DMS153 treated with DMSO at 0.1 percent for 48 hours (cell line): ENCODE results near the gene IRF4.

Source experiments
- DNase-seq: peaks from one replicate; lab custom pipeline; 2025; ENCODE audit not compliant: unreplicated experiment; lab: John Stamatoyannopoulos, UW

IRF4 gene

DNA sequence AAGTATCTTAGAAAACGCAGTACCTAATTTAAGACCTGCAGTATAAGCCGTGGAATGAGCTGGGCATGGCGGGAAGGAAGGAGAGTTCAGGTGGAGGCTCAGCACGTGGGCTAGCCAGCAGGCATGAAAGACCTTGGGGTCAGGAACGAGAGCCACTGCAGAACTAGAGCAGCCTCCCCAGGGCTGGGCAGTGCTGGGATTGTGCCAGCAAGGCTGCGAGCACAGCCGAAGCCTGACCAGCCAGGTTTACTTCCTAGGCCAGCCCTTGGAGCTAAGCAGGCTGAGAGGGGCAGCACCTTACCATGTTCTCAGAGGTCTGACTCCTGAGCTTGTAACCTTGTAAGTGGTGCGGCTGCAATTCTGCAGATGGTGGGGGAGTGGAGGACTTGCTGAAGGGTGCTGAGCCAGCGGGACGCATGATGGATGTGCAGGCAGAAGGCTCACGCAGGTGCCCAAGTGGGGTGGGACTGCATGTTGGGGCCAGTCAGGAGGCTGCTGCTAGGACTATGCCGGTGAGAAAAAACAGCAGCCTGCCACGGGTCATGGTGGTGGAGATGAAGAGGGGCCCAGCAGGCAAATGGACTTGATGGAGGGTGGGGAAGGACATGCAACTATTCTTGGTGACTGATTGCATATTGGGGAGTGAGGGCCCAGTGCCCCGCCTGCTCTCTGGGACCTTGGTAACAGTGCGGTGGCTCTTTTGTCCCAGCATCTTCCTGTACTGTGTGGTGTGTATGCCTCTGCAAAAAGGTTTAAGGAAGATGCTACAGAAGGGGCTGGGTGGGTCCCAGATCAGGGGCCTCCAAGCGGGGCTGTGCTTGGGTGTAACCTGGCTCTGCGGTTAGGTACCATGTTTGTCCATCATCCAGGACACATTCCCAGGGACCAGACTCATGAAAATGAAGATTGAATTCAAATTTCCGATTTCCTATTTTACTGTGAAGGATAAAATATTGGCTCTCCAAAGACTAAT is 37.6 kb upstream of the IRF4 start:
- DNase-seq, result no peak

DNA sequence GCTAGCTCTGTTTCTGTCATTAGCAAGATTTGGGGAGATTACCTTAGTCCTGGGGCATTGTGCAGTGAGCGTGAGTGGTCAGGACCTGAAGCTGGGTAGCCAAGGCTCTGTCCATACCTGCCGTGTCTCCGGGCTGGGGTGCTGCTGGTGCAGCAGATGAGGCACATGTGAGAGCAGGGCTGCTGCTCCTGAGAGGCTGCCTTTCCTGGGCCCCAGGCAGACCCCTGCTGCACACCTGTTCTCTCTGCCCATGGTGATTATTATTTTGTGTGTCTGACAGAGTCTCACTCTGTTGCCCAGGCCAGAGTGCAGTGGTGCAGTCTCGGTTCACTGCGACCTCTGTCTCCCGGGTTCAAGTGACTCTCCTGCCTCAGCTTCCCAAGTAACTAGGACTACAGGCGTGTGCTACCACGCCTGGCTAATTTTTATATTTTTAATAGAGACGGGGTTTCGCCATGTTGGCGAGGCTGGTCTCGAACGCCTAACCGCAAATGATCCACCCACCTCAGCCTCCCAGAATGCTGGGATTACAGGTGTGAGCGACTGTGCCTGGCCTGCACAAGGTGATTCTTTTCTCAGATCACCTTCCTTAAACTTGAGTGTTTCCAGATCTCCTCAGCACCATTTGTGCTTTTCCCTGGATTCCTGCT is 36.8 kb upstream of the IRF4 start:
- DNase-seq, result no peak

DNA sequence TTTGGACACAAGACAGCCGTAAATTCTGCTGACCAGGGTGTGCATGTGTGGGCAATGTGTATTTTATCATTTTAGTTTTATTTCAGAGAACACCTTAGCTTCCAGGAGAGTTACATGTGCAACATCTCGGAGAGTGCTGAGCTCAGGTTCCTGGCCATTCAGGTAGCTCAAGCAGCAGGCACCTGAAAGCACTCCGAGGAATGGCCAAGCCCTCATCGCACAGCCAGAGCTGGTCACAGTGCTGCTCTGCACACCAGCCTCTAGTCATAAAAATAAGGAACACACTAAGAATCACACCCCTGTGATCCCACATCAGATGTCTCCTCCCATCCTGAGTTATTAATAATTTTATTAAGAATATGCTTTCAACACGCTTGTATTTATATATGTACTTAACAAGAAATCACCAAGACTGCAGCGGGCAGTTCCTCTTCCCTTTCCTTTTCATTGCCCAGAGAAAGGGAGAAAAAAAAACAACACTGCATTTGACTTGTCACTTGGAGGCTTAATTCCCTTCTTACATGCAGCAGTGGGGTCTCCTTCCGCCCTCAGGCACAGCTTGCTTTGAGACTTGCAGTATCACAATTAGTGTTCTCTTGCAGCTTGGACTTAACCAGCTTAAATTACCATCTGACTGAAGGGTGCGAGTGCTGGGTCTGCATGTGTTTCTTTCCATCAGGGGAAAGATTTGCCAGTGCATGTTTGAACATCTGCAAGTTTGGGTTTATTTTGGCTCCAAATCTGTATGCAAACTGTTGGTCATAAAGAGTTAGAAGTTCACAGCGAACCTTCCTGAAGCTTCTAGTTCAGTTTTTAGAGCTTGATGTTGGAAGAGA is 36.0 kb upstream of the IRF4 start:
- DNase-seq, result no peak

DNA sequence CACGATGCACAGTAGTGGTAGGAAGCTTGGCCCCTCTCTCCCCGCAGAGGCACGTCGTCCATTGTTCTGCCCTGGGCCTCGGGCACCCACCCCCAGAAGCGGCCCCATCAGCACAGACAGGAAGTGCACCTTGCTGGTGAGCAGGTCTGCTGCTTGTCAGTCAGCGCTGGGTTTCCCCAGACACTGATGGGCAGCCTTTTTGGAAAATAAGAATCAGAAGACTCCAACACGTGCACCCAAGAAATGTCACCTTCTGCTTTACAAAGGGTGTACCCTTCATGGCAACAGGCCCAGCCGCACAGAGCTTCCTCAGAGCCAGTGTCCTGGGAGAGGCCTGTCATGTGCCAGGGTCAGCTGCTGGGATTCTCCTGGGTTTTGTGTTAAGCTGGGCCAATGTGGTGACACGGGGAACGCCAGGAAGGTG is 34.7 kb upstream of the IRF4 start:
- no peak for DNase-seq

DNA sequence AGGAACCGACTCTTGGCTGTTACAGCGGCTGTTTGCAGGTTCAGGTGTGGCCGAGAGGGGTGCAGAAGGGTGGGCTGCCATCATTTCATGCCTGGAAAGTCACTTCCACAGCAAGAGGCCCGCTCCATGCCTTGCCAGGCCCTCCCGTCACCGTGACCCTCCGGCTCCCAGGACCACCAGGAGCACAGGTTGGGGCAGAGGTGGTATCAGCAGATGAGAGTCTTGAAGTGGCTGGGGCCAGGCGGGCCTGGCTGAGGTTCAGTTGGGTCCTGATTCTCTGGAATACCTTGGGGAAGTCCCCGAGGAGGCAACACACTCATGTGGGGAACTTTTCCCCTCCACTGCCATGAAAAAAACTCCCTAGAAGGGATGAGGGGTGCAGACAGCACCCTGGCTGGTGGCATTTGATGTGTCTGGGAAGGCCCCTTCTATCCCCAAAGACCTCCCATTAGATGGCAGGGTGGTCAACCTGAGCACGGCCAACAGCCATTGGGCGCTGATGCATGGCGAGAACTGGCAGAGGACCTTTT is 34.2 kb upstream of the IRF4 start:
- no peak for DNase-seq

DNA sequence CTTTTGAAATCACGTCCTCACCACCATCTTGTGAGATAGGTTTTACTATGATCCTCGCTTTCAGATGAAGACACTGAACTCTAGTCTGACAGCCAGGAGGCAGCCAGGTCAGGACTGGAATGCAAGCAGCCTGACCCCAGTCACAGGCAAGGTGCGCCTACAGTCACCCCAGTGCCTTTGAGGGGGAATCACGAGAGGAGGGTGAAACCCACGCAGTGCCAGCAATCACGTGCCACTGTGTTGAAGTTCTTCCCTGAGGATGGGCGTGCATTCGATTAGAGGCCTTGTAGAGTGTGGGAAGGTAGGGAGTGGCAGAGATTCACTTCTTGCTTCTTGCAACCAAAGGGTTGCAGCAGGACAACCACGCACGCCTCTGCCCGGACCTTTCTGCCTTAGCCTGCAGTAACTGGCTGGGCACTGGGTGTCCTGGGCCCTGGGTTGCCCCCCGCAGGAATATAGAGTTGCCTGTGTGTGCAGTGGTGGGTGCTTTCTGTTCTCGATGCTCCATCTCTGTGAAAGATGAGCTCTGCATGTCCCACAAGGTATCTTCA is 33.7 kb upstream of the IRF4 start:
- no peak for DNase-seq

DNA sequence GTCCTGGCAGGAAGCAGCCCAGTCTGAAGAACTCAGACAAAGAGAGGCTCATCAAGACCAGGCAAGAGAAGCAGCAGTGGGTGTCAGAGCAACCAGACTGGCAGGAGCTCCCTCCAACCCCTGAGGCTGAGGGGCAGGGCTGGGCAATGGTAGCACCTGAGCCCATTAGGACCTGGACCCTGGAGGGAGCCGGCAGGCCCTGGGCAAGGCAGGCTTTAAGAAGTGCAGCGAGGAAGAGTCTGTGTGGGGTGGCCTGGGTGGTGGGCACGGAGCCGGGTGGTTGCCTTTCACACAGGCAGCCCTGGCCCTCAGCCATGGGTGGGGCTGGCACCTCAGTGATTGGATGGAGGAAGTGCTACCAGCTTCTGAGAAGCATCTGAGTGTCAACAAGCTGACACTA is 33.1 kb upstream of the IRF4 start:
- DNase-seq, result no peak

DNA sequence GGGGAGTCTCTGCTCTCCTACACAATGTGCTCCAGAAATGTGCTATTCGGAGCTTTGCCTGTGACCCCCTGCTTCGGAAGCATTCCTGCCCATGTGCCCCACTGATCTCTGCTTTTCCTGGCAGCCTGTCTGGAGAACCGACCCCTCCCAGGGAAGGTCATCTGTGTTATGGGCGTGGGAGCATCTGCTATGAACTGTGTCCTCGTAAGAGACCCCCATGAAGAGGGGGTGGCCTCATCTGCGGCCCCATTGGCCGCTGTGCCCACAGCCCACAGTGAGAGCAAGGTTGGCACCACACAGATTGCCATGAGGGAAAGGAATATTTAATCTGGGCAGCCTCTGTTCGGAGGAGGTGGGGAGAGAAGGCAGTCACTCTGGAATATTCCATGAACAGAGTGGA is 32.7 kb upstream of the IRF4 start:
- no peak for DNase-seq

DNA sequence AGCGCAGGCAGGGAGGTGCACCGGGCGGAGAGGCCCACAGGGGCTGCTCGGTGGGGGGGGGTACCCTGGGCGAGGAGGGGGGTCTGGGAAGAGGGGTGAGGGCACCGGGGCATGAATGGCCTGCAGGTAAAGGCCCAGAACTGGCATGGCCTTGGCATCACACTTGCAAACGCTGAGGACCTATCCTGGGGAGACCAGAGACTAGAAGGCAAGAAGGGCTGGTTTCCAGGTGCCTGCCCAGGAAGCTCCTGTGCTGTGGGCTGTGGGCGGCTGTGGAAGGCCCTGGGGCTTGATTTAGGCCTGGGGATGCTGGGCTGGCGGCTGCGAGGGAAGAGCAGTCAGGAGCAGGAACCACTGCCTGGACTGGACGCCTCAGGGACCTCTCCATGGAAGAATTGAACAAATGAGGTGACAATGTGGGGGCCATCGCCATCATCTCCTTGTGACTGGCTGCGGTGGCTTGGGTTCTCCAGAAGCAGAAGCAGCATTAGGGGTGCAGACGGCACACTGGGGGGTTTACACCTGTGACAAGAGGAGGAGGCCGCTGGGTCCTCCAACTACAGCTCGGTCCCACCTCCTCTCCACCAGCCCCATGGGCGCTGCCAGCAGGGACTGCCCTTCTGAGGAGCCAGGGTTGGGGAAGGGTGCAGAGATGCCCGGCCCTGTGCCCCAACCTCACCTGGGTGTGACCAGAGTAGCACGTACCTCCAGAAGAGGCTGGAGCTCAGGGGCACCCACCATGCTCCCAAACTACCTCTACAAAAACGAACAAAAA is 32.1 kb upstream of the IRF4 start:
- no peak for DNase-seq

DNA sequence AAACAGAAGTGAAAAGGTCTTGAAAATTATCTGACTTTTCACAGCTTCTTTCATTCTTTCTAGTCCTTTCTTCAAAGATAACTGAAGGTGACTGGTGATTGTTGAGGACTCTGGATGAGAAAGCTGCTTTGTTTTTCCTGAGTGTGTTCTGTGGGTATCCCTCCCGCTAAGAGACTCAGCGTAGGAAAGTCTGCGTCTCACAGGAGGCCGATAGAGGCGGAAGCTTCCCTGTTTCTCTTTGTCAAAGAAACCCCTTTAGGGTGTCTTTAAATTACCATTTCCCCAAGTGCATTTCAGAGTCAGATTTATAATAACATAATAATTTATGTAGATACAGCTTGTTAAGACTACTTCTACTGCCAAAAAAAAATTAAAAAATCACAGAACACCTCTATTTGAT is 31.2 kb upstream of the IRF4 start:
- no peak for DNase-seq

DNA sequence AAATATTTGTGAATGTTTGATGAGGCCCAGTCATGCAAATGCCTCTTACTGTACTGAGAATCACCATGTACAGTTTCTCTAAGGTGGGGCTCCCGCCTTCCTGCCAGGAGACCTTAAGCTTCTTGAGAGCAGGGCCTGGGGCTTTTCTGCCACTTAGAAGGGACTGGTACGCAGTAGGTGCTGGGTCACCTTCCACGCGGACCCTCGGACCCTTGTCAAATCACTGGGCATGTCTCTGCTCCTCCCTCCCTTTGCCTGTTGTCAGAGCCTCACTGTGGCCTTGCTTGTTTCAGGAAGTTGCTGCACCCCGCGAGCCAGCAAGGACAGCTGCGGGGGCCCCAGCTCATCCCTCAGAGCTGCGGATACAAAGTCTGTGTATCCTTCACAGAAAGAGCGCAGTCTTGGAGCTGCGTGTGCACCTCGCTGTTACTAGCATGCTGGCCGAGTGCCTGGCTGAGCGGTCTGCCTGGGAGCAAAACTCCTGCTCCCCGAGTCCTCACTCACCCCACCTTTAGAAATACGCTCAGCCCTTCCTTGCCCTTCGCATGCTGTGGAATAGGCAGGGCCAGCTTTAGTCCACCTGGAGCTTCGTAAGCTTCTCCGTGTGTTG is 30.7 kb upstream of the IRF4 start:
- DNase-seq, result no peak

DNA sequence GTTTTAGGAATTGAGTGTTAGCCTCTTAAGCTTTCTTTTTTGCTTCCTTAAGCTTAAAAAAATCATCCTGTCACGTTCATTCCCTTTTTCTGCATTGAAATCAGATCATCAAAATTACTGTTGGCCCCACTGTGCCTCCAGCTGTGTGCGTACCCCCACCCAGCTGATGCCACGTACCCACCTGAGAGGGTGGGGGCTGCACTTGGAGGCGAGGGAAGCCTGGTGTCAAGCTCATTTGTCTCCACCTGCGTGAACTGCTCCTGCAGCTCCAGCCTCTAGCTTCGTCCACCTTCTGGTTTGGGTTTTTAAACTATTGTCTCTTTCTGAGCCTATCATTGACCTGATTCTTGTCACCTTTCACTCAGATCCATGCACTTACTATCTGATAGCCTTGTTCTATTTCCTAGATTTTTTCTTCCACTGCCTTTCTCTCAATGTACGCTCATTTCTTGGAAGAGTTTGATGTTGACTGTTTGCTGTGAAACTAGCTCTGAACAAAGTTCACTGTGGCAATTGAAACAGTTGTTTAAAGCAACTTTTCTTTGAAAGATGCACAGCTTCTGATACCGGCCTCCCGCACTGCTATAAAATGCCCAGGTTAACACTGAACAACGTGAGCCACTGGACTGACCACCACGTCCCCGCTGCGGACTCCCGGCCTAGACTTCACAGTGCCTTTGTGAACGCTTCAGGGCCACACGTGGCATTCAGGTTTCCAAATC is 30.0 kb upstream of the IRF4 start:
- DNase-seq, result no peak

DNA sequence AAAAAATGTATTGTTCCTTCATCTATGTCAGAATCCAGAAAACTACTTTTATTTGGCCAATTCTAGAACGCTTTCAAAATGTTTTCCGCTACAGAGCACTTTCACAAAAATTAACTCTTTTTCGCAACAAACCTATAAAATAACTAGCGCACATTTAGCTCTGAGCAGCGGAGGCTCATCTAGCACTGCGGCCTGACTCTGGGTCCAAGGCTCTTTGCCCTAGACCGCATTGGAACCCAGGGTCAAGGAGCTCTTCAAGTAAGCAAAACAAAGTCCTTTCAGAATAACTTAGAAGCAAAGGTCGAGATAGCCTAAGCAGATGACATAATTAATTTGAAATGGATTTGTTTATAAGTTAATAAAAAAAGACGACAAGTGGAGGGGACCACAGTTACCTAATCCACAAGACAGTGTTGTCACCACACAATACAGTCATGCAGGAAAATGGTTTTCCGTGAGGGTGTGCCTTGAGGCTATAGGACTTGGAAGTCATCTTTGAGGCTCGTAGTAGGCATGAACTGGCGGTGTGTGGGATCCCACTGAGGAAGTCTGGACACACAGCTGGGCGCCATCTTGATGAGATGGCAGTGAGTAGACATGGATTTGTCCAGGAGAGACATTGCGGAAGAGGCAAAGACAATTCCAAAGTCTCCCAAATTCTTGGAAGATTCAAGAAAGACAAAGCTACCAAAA is 29.2 kb upstream of the IRF4 start:
- DNase-seq, result no peak

DNA sequence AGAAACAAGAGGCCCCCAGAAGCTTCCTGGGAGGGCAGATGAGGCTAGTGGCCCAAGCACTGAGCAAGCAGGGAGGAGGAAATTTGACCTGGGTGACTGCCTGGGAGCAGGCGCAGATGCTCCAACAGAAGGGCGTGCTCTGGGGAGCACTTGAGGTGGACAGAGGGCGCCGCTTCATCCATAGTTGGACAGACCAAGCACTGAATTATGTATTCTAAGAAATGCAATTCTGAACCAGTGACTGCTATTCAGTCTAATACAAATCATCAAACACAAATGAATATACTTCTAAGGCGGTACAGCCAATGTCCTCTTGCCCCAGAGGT is 28.7 kb upstream of the IRF4 start:
- no peak for DNase-seq

DNA sequence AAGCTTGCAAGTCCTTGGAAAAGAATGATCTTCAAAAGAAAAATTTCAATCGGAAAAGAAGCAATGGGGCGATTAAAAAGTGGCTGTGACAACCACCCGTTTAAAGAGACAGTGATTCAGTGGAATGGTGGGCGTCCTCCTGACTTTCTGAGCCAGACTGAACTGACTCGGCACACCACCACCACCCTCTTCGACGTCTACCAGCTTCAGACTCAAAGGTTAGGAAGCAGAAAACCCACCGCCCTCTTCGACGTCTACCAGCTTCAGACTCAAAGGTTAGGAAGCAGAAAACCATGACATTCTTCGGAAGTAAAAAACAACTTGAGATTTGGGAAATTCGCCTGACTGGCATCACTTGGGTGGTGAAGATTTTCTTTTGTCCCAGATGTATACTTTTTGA is 28.3 kb upstream of the IRF4 start:
- no peak for DNase-seq

DNA sequence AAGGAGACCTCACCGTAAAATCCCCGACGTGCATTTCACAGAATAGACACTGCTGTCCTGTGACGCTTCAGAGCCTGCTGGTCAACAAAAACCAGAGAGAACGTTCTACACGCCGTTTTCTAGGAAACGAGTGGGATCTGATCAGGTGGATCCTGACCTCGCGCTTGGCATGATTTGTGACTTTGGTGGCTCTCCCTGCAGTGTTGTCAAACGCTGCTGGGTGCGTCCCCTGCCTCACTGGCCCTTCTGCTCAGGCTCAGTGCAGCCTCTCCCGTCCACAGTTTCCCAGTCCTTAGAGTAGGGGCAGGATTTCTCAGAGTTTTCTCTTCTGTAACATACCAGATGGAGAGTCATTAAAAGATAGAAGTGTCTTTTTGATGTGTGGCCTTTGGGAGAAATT is 27.6 kb upstream of the IRF4 start:
- DNase-seq, result no peak

DNA sequence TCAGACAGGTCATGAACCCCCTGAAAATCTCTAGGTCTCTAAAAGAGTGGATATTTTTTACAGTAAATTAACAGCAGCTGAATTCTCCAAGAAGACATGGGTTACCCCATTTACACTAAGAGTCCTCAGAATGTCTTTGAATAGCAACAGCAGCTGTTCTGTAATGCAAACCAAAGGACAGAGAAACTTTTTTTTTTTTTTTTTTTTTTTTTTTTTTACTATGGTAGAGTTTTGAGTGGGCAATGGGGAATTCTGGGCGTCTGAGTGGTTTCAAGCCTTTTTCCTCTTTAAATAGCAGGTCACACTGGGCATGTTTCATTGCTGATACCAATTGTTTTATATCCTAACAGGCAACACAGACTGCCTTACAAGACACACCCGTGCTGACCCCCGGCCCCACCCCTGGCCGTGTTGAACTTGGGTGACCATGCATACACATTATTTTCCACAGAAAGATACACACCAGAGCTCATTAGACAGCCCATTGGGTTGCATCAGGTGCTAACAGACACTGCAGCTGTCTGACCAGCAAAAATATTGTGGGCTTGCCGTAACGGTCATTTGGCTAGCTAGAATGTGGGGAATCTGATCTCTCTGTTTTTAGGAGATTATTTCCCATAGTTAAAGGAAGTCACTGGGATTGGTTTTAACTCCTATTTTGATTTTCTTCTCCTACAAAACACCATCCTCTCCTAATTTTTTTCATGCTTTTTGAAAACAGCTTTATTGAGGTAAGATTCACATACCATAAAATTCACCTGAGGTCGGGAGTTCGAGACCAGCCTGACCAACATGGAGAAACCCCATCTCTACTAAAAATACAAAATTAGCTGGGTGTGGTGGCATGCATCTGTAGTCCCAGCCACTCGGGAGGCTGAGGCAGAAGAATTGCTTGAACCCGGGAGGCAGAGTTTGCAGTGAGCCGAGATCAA is 26.7 kb upstream of the IRF4 start:
- DNase-seq, result no peak

DNA sequence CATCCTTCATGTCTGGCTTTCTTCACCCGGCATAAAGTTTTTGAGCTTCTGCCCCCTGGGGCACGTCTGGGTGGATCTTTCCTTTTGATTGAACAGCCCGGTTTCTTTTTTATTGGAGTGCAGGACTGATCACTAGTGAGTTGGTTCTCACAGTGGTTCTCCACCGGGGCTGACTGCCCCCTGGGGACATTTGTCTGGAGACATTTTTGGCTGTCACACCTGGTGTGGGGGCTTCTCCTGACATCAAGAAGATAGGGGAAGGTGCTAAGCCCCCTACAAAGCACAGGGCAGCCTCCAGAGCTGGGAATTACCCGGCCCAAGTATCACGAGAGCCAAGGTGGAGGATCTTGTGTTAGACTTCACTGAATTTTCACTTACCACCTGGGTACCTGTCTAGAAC is 25.7 kb upstream of the IRF4 start:
- no peak for DNase-seq
